Keratinocyte (primary cell): ENCODE measurements around the gene SMG9. TPM values are rescaled to one million over a fixed set of nuclear protein-coding genes. Genes with fewer than 3 reads are reported as not detected.

ENCODE experiments used
- DNase-seq: peaks from one replicate; pipeline ENCODE4 v3.0.0-alpha.2; 2011; ENCODE audit warnings: low read depth, missing footprints, low spot score
- FAIRE-seq: peaks from 2 replicates; lab custom pipeline; 2011; peaks lifted over from hg19 to GRCh38; lab: Jason Lieb, UNC
- H2AFZ ChIP-seq: 2 replicates; pipeline ENCODE4 v1.6.0; 2012; ENCODE audit warnings: low read length, control low read depth, inconsistent platforms; ENCODE audit not compliant: control insufficient read depth
- H3K27ac ChIP-seq: 2 replicates; pipeline ENCODE4 v1.5.1; 2011; ENCODE audit warnings: low read length; ENCODE audit not compliant: control insufficient read depth, insufficient read depth
- H3K27me3 ChIP-seq: 3 replicates; pipeline ENCODE4 v1.6.0; 2011; ENCODE audit warnings: low read length; ENCODE audit not compliant: control insufficient read depth, insufficient read depth; ENCODE audit errors: extremely low read depth
- H3K36me3 ChIP-seq, 2 experiments: 2 replicates in 1 of 2; 3 replicates in 1 of 2; pipeline ENCODE4 v1.5.1; 2011; ENCODE audit warnings: low read length in 2 of 2, mild to moderate bottlenecking in 1 of 2; ENCODE audit not compliant: control insufficient read depth in 2 of 2, insufficient read depth in 2 of 2; ENCODE audit errors: extremely low read depth in 1 of 2
- H3K4me1 ChIP-seq: 3 replicates; pipeline ENCODE4 v1.5.1; 2011; ENCODE audit warnings: low read length; ENCODE audit not compliant: control insufficient read depth, insufficient read depth; ENCODE audit errors: extremely low read depth
- H3K4me2 ChIP-seq: 3 replicates; pipeline ENCODE4 v1.6.0; 2011; ENCODE audit warnings: low read depth, low read length; ENCODE audit not compliant: control insufficient read depth, insufficient read depth; ENCODE audit errors: extremely low read depth
- H3K4me3 ChIP-seq, 3 experiments: fragments of 200-600 bp in 1 of 3; sonication (generic) in 1 of 3; 2 replicates in 2 of 3; 3 replicates in 1 of 3; pipeline ENCODE4 v1.5.1; 2011 to 2016; ENCODE audit warnings: low read length in 3 of 3, mild to moderate bottlenecking in 3 of 3, control low read depth in 2 of 3, inconsistent platforms in 1 of 3, low read depth in 1 of 3, mixed read lengths in 1 of 3, mixed run types in 1 of 3, moderate library complexity in 1 of 3; ENCODE audit not compliant: control insufficient read depth in 2 of 3, insufficient read depth in 2 of 3; ENCODE audit errors: extremely low read depth in 1 of 3
- H3K79me2 ChIP-seq: 2 replicates; pipeline ENCODE4 v1.6.0; 2012; ENCODE audit warnings: low read length; ENCODE audit not compliant: control insufficient read depth, insufficient read depth
- H3K9ac ChIP-seq: 3 replicates; pipeline ENCODE4 v1.6.0; 2011; ENCODE audit warnings: low read length; ENCODE audit not compliant: control insufficient read depth, insufficient read depth; ENCODE audit errors: extremely low read depth
- H3K9me1 ChIP-seq: 3 replicates; pipeline ENCODE4 v1.6.0; 2011; ENCODE audit warnings: low read length; ENCODE audit not compliant: control insufficient read depth, insufficient read depth; ENCODE audit errors: extremely low read depth
- H3K9me3 ChIP-seq: 2 replicates; pipeline ENCODE4 v1.5.1; 2012; ENCODE audit warnings: low read depth, low read length; ENCODE audit not compliant: control insufficient read depth
- H4K20me1 ChIP-seq: 3 replicates; pipeline ENCODE4 v1.6.0; 2011; ENCODE audit warnings: low read length; ENCODE audit not compliant: control insufficient read depth, insufficient read depth; ENCODE audit errors: extremely low read depth
- CTCF ChIP-seq, 3 experiments: IDR thresholded peaks in 1 of 3; conservative IDR thresholded peaks in 1 of 3; optimal IDR thresholded peaks in 1 of 3; 2 replicates in 2 of 3; 3 replicates in 1 of 3; pipeline versions ENCODE3 to v1.5.1; 2011; ENCODE audit warnings: low read length in 3 of 3, mild to moderate bottlenecking in 3 of 3, moderate library complexity in 2 of 3, control low read depth in 1 of 3, inconsistent platforms in 1 of 3; ENCODE audit not compliant: insufficient read depth in 2 of 3; ENCODE audit errors: extremely low read depth in 1 of 3
- EZH2 ChIP-seq: IDR thresholded peaks from one replicate; pipeline ENCODE4 v1.6.1; 2012; ENCODE audit warnings: inconsistent platforms, mild to moderate bottlenecking, low read length, moderate library complexity
- dilution Hi-C: fragments of 300-500 bp; cut with MboI; formaldehyde crosslinking; loops from one replicate; pipeline ENCODE4 v1.7.0; 2020; ENCODE audit warnings: low sequenced_read_pairs; ENCODE audit not compliant: extremely low pct_ligation_motif_present
- polyA plus RNA-seq, 5 experiments: library from polyadenylated mRNA; depleted of rRNA in 3 of 5; stranded (reverse) in 3 of 5; stranded (forward) in 1 of 5; unstranded in 1 of 5; fragments of >200 nt; gene quantifications; 1 replicate in 1 of 5; 2 replicates in 3 of 5; 3 replicates in 1 of 5; pipeline versions ENCODE4 v1.2.1 to v1.2.3, GENCODE V29; 2011 to 2012; ENCODE audit warnings: missing spikeins in 2 of 5, low read depth in 1 of 5, low replicate concordance in 1 of 5

The SMG9 gene
- polyA plus RNA-seq, 1 donor (not counting 4 experiments of a cell fraction or from before 2014, with no cell fraction given): 15.6 TPM

DNA sequence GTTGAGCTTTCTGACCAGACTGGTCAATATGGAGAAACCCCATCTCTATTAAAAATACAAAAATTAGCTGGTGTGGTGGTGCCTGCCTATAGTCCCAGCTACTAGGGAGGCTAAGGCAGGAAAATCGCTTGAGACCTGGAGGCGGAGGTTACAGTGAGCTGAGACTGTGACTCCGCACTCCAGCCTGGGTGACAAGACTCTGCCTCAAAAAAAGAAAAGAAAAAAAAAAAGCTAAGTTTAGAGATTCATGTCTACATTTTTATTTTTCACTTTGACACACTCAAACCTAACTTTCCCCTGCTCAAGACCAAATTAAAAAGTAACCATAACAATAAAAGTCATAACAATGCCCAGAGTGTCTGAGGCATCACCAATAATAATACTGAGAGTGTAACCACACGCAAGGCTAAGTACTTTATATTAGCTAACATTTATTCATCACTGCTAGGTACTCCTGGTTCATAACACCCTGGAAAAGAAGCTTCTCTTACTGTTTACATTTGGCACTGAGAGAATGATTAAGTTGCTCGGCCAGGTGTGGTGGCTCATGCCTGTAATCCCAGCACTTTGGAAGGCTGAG is 33.2 kb downstream of the SMG9 start:
- no peak for FAIRE-seq
- no peaks in the 10 kb centered on the region for H3K9me1 ChIP-seq
- dilution Hi-C loops: no loop called here

GRCh38 chr19:43720936-43721335 is 33.8 kb downstream of the SMG9 start:
- no peak overlapping the region for H3K9ac ChIP-seq
- H3K4me1 ChIP-seq: no peaks in the 10 kb centered on the region
- no peaks in the 10 kb centered on the region for H3K9me1 ChIP-seq
- H3K4me2 ChIP-seq: no peak overlapping the region
- H3K79me2 ChIP-seq: no peaks in the 10 kb centered on the region
- FAIRE-seq (no peak), DNase-seq (no peak)
- no peaks in the 10 kb centered on the region for H3K9me3 ChIP-seq
- no peaks in the 10 kb centered on the region for H3K27me3 ChIP-seq
- H3K36me3 ChIP-seq: no peaks in the 10 kb centered on the region
- H3K4me3 ChIP-seq: no peak overlapping the region
- TF ChIP-seq EZH2: no peak
- no peak for TF ChIP-seq CTCF (optimal IDR thresholded peaks at IDR 0.05 in 1 of 3, IDR thresholded peaks at IDR 0.05 in 1 of 3, conservative IDR thresholded peaks at IDR 0.05 in 1 of 3; ENCODE audit: extremely low read depth in 1 of 3, insufficient read depth in 2 of 3, low read length in 3 of 3)
- dilution Hi-C loops: no loop called here
- no peak overlapping the region for H2AFZ ChIP-seq
- H4K20me1 ChIP-seq: no peaks in the 10 kb centered on the region
- H3K27ac ChIP-seq: no peak overlapping the region

More for the DNA sequence above, 33.2 kb downstream of the SMG9 start:
- no peak overlapping the region for H3K27ac ChIP-seq
- no peak for DNase-seq
- no peaks in the 10 kb centered on the region for H4K20me1 ChIP-seq
- H3K4me2 ChIP-seq: no peak overlapping the region
- no peaks in the 10 kb centered on the region for H3K36me3 ChIP-seq
- H2AFZ ChIP-seq: no peak overlapping the region
- no peaks in the 10 kb centered on the region for H3K79me2 ChIP-seq
- H3K27me3 ChIP-seq: no peaks in the 10 kb centered on the region
- no peaks in the 10 kb centered on the region for H3K9me3 ChIP-seq
- TF ChIP-seq CTCF (optimal IDR thresholded peaks at IDR 0.05 in 1 of 3, IDR thresholded peaks at IDR 0.05 in 1 of 3, conservative IDR thresholded peaks at IDR 0.05 in 1 of 3; ENCODE audit: extremely low read depth in 1 of 3, insufficient read depth in 2 of 3, low read length in 3 of 3) (no peak), EZH2 (no peak)
- H3K9ac ChIP-seq: no peak overlapping the region
- H3K4me3 ChIP-seq: no peak overlapping the region
- H3K4me1 ChIP-seq: no peaks in the 10 kb centered on the region
